H1 (cell line): ENCODE measurements around the gene GPR39. TPM values are rescaled to one million over a fixed set of nuclear protein-coding genes. Genes with fewer than 3 reads are reported as not detected.

Source experiments
- SRF ChIP-seq: IDR thresholded peaks from 2 replicates; pipeline ENCODE4 v1.6.1; 2011; ENCODE audit warnings: mild to moderate bottlenecking, low read depth, low read length, moderate library complexity
- polyA plus RNA-seq, 7 experiments: library from polyadenylated mRNA; depleted of rRNA in 3 of 7; stranded (reverse) in 5 of 7; unstranded in 2 of 7; fragments of >200 nt in 5 of 7; fragments of 200-250 nt in 2 of 7; gene quantifications; 1 replicate in 5 of 7; 2 replicates in 1 of 7; 4 replicates in 1 of 7; pipeline versions ENCODE4 v1.2.1 to v1.2.3, GENCODE V29; 2011 to 2013; ENCODE audit warnings: missing spikeins in 2 of 7, mixed read lengths in 2 of 7
- total RNA-seq: library from RNA; stranded (reverse); fragmentation: NEBNext Ultra II Directional; extraction: Animal tissue kit (Norgen Biotek cat#: 25700); gene quantifications from 2 replicates; pipeline ENCODE4 v1.2.1, GENCODE V29; 2021
- TF ChIP-seq, protein P1 (sequence below): fragments of 300-600 bp; sonication (generic); IDR thresholded peaks from 2 replicates; pipeline ENCODE4 v1.7.1; 2012; ENCODE audit warnings: low read length, moderate library complexity, mild to moderate bottlenecking, inconsistent platforms; ENCODE audit not compliant: insufficient replicate concordance

Gene GPR39
- total and polyA plus RNA-seq, 2 of the 8 experiments (the other 6 are each of a cell fraction or from before 2014, with no cell fraction given), result 0.63 to 2.7 TPM

DNA sequence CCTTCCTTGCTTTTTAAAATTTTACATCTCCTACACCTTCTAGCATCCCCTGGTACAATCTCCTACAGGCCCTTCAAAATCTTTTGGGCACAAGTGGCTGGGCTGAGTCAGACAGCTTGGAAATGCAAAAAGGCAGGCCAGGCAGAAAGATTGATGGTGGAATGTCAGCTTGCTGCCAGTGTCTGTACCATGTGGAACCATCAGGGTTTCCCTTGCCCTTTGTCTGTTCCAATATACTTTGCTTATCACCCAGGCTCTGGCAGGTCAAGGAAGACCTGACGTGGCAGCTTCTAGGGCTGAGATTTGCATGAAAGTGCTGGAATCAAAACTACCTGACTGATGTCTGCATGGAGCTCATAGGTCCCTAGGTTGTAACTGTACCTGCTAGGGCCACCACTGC lies 33.3 kb downstream of the GPR39 start (continued):
- TF ChIP-seq, protein P1, sequence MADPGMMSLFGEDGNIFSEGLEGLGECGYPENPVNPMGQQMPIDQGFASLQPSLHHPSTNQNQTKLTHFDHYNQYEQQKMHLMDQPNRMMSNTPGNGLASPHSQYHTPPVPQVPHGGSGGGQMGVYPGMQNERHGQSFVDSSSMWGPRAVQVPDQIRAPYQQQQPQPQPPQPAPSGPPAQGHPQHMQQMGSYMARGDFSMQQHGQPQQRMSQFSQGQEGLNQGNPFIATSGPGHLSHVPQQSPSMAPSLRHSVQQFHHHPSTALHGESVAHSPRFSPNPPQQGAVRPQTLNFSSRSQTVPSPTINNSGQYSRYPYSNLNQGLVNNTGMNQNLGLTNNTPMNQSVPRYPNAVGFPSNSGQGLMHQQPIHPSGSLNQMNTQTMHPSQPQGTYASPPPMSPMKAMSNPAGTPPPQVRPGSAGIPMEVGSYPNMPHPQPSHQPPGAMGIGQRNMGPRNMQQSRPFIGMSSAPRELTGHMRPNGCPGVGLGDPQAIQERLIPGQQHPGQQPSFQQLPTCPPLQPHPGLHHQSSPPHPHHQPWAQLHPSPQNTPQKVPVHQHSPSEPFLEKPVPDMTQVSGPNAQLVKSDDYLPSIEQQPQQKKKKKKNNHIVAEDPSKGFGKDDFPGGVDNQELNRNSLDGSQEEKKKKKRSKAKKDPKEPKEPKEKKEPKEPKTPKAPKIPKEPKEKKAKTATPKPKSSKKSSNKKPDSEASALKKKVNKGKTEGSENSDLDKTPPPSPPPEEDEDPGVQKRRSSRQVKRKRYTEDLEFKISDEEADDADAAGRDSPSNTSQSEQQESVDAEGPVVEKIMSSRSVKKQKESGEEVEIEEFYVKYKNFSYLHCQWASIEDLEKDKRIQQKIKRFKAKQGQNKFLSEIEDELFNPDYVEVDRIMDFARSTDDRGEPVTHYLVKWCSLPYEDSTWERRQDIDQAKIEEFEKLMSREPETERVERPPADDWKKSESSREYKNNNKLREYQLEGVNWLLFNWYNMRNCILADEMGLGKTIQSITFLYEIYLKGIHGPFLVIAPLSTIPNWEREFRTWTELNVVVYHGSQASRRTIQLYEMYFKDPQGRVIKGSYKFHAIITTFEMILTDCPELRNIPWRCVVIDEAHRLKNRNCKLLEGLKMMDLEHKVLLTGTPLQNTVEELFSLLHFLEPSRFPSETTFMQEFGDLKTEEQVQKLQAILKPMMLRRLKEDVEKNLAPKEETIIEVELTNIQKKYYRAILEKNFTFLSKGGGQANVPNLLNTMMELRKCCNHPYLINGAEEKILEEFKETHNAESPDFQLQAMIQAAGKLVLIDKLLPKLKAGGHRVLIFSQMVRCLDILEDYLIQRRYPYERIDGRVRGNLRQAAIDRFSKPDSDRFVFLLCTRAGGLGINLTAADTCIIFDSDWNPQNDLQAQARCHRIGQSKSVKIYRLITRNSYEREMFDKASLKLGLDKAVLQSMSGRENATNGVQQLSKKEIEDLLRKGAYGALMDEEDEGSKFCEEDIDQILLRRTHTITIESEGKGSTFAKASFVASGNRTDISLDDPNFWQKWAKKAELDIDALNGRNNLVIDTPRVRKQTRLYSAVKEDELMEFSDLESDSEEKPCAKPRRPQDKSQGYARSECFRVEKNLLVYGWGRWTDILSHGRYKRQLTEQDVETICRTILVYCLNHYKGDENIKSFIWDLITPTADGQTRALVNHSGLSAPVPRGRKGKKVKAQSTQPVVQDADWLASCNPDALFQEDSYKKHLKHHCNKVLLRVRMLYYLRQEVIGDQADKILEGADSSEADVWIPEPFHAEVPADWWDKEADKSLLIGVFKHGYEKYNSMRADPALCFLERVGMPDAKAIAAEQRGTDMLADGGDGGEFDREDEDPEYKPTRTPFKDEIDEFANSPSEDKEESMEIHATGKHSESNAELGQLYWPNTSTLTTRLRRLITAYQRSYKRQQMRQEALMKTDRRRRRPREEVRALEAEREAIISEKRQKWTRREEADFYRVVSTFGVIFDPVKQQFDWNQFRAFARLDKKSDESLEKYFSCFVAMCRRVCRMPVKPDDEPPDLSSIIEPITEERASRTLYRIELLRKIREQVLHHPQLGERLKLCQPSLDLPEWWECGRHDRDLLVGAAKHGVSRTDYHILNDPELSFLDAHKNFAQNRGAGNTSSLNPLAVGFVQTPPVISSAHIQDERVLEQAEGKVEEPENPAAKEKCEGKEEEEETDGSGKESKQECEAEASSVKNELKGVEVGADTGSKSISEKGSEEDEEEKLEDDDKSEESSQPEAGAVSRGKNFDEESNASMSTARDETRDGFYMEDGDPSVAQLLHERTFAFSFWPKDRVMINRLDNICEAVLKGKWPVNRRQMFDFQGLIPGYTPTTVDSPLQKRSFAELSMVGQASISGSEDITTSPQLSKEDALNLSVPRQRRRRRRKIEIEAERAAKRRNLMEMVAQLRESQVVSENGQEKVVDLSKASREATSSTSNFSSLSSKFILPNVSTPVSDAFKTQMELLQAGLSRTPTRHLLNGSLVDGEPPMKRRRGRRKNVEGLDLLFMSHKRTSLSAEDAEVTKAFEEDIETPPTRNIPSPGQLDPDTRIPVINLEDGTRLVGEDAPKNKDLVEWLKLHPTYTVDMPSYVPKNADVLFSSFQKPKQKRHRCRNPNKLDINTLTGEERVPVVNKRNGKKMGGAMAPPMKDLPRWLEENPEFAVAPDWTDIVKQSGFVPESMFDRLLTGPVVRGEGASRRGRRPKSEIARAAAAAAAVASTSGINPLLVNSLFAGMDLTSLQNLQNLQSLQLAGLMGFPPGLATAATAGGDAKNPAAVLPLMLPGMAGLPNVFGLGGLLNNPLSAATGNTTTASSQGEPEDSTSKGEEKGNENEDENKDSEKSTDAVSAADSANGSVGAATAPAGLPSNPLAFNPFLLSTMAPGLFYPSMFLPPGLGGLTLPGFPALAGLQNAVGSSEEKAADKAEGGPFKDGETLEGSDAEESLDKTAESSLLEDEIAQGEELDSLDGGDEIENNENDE, result no peak
- TF ChIP-seq SRF, result no peak
